OCI-LY1 (cell line): ENCODE measurements around the gene ZNF165.

ENCODE experiments used
- CTCF ChIP-seq: fragments of 200-600 bp; sonication (generic), shearing (Covaris generic); IDR thresholded peaks from 2 replicates; pipeline ENCODE4 v1.5.1; 2017; ENCODE audit warnings: mild to moderate bottlenecking, antibody characterized with exemption, low read length, moderate library complexity, mixed read lengths
- EZH2 ChIP-seq: fragments of 200-600 bp; sonication (generic), shearing (Covaris generic); IDR thresholded peaks from 2 replicates; pipeline ENCODE4 v1.8.0; 2017; ENCODE audit warnings: borderline replicate concordance, mixed run types, mild to moderate bottlenecking, antibody characterized with exemption, low read length, moderate library complexity, mixed read lengths

- no peak for TF ChIP-seq CTCF
- no peak for TF ChIP-seq EZH2
Measured at GRCh38 chr6:28078050-28078449, 2.3 kb upstream of the ZNF165 start.
